HG02623 (cell line): ENCODE results near the gene CTAG1A.
"Not testable (repeated sequence)": the region's sequence is repeated elsewhere in the genome, so short reads cannot be mapped to it uniquely, and the experiment has no call there.

ENCODE experiments used
- ATAC-seq: cut with Tn5 transposase; IDR thresholded peaks from one replicate; pipeline ENCODE4 v1.9.1; 2021; ENCODE audit warnings: moderate library complexity; ENCODE audit not compliant: unreplicated experiment

CTAG1A gene

GRCh38 chrX:154570361-154570760 lies 14.6 kb upstream of the CTAG1A start:
- not testable (repeated sequence) for ATAC-seq

- not testable (repeated sequence) for ATAC-seq
Measured at GRCh38 chrX:154573061-154573460, 11.9 kb upstream of the CTAG1A start.

- ATAC-seq: not testable (repeated sequence)
Measured at GRCh38 chrX:154575076-154575475, 9.9 kb upstream of the CTAG1A start.

GRCh38 chrX:154582994-154583393 lies 1.9 kb upstream of the CTAG1A start:
- ATAC-seq: not testable (repeated sequence)

GRCh38 chrX:154590415-154590814 lies 5.5 kb downstream of the CTAG1A start:
- not testable (repeated sequence) for ATAC-seq

GRCh38 chrX:154592505-154592904 lies 7.6 kb downstream of the CTAG1A start:
- no peak for ATAC-seq

GRCh38 chrX:154593201-154593600 lies 8.3 kb downstream of the CTAG1A start:
- ATAC-seq: no peak

- ATAC-seq: no peak
Measured at GRCh38 chrX:154594491-154594890, 9.6 kb downstream of the CTAG1A start.

GRCh38 chrX:154595559-154596249 lies 10.8 kb downstream of the CTAG1A start:
- no peak for ATAC-seq

- no peak for ATAC-seq
Measured at GRCh38 chrX:154596290-154596929, 11.5 kb downstream of the CTAG1A start.

GRCh38 chrX:154597221-154597620 lies 12.3 kb downstream of the CTAG1A start:
- ATAC-seq: no peak

GRCh38 chrX:154598656-154599055 lies 13.7 kb downstream of the CTAG1A start:
- no peak for ATAC-seq

- no peak for ATAC-seq
Measured at GRCh38 chrX:154599531-154599930, 14.6 kb downstream of the CTAG1A start.

- ATAC-seq: no peak
Measured at GRCh38 chrX:154600759-154601374, 15.9 kb downstream of the CTAG1A start.

GRCh38 chrX:154602226-154602625 lies 17.3 kb downstream of the CTAG1A start:
- ATAC-seq: no peak

GRCh38 chrX:154602766-154603437 lies 18.0 kb downstream of the CTAG1A start:
- ATAC-seq: no peak

- no peak for ATAC-seq
Measured at GRCh38 chrX:154603438-154604430, 18.8 kb downstream of the CTAG1A start.

GRCh38 chrX:154605566-154605965 lies 20.6 kb downstream of the CTAG1A start:
- ATAC-seq: no peak

GRCh38 chrX:154607370-154607769 lies 22.4 kb downstream of the CTAG1A start:
- ATAC-seq: no peak

GRCh38 chrX:154607976-154608375 lies 23.0 kb downstream of the CTAG1A start:
- ATAC-seq: not testable (repeated sequence)
